Skeletal muscle satellite cell (primary cell): ENCODE results near the gene BMF.

Source experiments
- H3K27me3 ChIP-seq: 2 replicates; pipeline ENCODE4 v1.7.0; 2013; ENCODE audit warnings: low read length; ENCODE audit not compliant: control insufficient read depth, insufficient read depth
- H3K36me3 ChIP-seq: 2 replicates; pipeline ENCODE4 v1.7.0; 2013; ENCODE audit warnings: mild to moderate bottlenecking, control low read depth, low read length; ENCODE audit not compliant: insufficient read depth
- H3K4me1 ChIP-seq: 2 replicates; pipeline ENCODE4 v1.7.0; 2013; ENCODE audit warnings: low read length; ENCODE audit not compliant: control insufficient read depth, insufficient read depth
- H3K4me2 ChIP-seq: 2 replicates; pipeline ENCODE4 v1.7.0; 2013; ENCODE audit warnings: mild to moderate bottlenecking, low read length
- H3K4me3 ChIP-seq: 2 replicates; pipeline ENCODE4 v1.7.0; 2013; ENCODE audit warnings: low read length
- H3K9ac ChIP-seq: 2 replicates; pipeline ENCODE4 v1.7.0; 2013; ENCODE audit warnings: mild to moderate bottlenecking, low read depth, low read length, moderate library complexity
- H3K9me3 ChIP-seq: replicated peaks from 2 replicates; pipeline ENCODE4 v1.7.0; 2013; ENCODE audit warnings: mild to moderate bottlenecking, control low read depth, low read length

Gene BMF

GRCh38 chr15:40054605-40054854 lies 54.1 kb downstream of the BMF start:
- H3K4me2 ChIP-seq, result no peak overlapping the region
- no peaks in the 10 kb centered on the region for H3K9me3 ChIP-seq
- peaks cover 28% of the 10 kb centered on the region for H3K4me1 ChIP-seq
- H3K27me3 ChIP-seq, result no peaks in the 10 kb centered on the region
- no peak overlapping the region for H3K4me3 ChIP-seq
- H3K9ac ChIP-seq, result no peak overlapping the region
- no peaks in the 10 kb centered on the region for H3K36me3 ChIP-seq

- no peak overlapping the region for H3K4me3 ChIP-seq
Observed at GRCh38 chr15:40053831-40054604, 54.7 kb downstream of the BMF start.

GRCh38 chr15:40053079-40053830 lies 55.4 kb downstream of the BMF start:
- H3K4me3 ChIP-seq, result no peak overlapping the region
- no peaks in the 10 kb centered on the region for H3K36me3 ChIP-seq
- no peaks in the 10 kb centered on the region for H3K27me3 ChIP-seq
- peaks cover 23% of the 10 kb centered on the region for H3K4me1 ChIP-seq
- no peak overlapping the region for H3K4me2 ChIP-seq
- no peaks in the 10 kb centered on the region for H3K9me3 ChIP-seq
- H3K9ac ChIP-seq, result no peak overlapping the region

More at GRCh38 chr15:40053831-40054604, 54.7 kb downstream of the BMF start:
- no peak overlapping the region for H3K9ac ChIP-seq
- H3K27me3 ChIP-seq, result no peaks in the 10 kb centered on the region
- no peak overlapping the region for H3K4me2 ChIP-seq
- H3K9me3 ChIP-seq, result no peaks in the 10 kb centered on the region
- H3K4me1 ChIP-seq, result peaks cover 26% of the 10 kb centered on the region
- H3K36me3 ChIP-seq, result no peaks in the 10 kb centered on the region

GRCh38 chr15:40052604-40053003 lies 56.1 kb downstream of the BMF start:
- Histone ChIP-seq H3K4me2 (no peak overlapping the region), H3K36me3 (no peaks in the 10 kb centered on the region), H3K4me1 (peaks cover 29% of the 10 kb centered on the region), H3K9me3 (no peaks in the 10 kb centered on the region), H3K27me3 (no peaks in the 10 kb centered on the region), H3K4me3 (no peak overlapping the region), H3K9ac (no peak overlapping the region)

- Histone ChIP-seq H3K27me3 (no peaks in the 10 kb centered on the region), H3K36me3 (no peaks in the 10 kb centered on the region), H3K4me1 (peaks cover 37% of the 10 kb centered on the region), H3K4me3 (no peak overlapping the region), H3K4me2 (no peak overlapping the region), H3K9ac (no peak overlapping the region), H3K9me3 (no peaks in the 10 kb centered on the region)
Observed at GRCh38 chr15:40051616-40052415, 56.9 kb downstream of the BMF start.

GRCh38 chr15:40050788-40051470 lies 57.8 kb downstream of the BMF start:
- Histone ChIP-seq H3K4me3 (no peak overlapping the region), H3K4me1 (peaks cover 44% of the 10 kb centered on the region), H3K9ac (no peak overlapping the region), H3K27me3 (no peaks in the 10 kb centered on the region), H3K9me3 (no peaks in the 10 kb centered on the region), H3K36me3 (no peaks in the 10 kb centered on the region), H3K4me2 (no peak overlapping the region)

- no peaks in the 10 kb centered on the region for H3K36me3 ChIP-seq
- H3K9me3 ChIP-seq, result no peaks in the 10 kb centered on the region
Observed at GRCh38 chr15:40048926-40049475, 59.7 kb downstream of the BMF start.

GRCh38 chr15:40048211-40048792 lies 60.4 kb downstream of the BMF start:
- H3K4me3 ChIP-seq, result no peak overlapping the region
- no peaks in the 10 kb centered on the region for H3K36me3 ChIP-seq
- no peak overlapping the region for H3K9ac ChIP-seq
- H3K9me3 ChIP-seq, result no peaks in the 10 kb centered on the region
- H3K4me1 ChIP-seq, result peaks cover 38% of the 10 kb centered on the region
- H3K4me2 ChIP-seq, result no peak overlapping the region
- no peaks in the 10 kb centered on the region for H3K27me3 ChIP-seq

More at GRCh38 chr15:40048926-40049475, 59.7 kb downstream of the BMF start:
- H3K4me2 ChIP-seq, result no peak overlapping the region
- H3K4me3 ChIP-seq, result no peak overlapping the region
- H3K9ac ChIP-seq, result no peak overlapping the region
- peaks cover 39% of the 10 kb centered on the region for H3K4me1 ChIP-seq
- no peaks in the 10 kb centered on the region for H3K27me3 ChIP-seq

GRCh38 chr15:40047415-40048210 lies 61.1 kb downstream of the BMF start:
- no peaks in the 10 kb centered on the region for H3K9me3 ChIP-seq
- peaks cover 38% of the 10 kb centered on the region for H3K4me1 ChIP-seq
- no peak overlapping the region for H3K4me3 ChIP-seq
- no peaks in the 10 kb centered on the region for H3K36me3 ChIP-seq
- no peak overlapping the region for H3K4me2 ChIP-seq
- no peak overlapping the region for H3K9ac ChIP-seq
- no peaks in the 10 kb centered on the region for H3K27me3 ChIP-seq

GRCh38 chr15:40046721-40047414 lies 61.8 kb downstream of the BMF start:
- Histone ChIP-seq H3K9me3 (no peaks in the 10 kb centered on the region), H3K9ac (no peak overlapping the region), H3K4me3 (no peak overlapping the region), H3K4me1 (peaks cover 38% of the 10 kb centered on the region), H3K27me3 (no peaks in the 10 kb centered on the region), H3K36me3 (no peaks in the 10 kb centered on the region), H3K4me2 (no peak overlapping the region)
